H1 (cell line): ENCODE results near the gene GRIA1. TPM values are rescaled to one million over a fixed set of nuclear protein-coding genes. Genes with fewer than 3 reads are reported as not detected.

ENCODE experiments used
- CTCF ChIA-PET: fragments of 300-600 bp; sonication (Branson Sonifier 250); formaldehyde crosslinking; loops from one replicate; lab custom pipeline; 2021; ENCODE audit not compliant: partially characterized antibody; lab: Charles Lee
- POLR2A ChIA-PET: fragments of 300-600 bp; sonication (Branson Sonifier 250); formaldehyde crosslinking; loops from one replicate; lab custom pipeline; 2021; ENCODE audit warnings: inconsistent platforms; ENCODE audit not compliant: partially characterized antibody; lab: Charles Lee
- DNase-seq, 2 experiments: peaks; one replicate each; pipeline versions ENCODE4 v3.0.0 to v3.0.0-alpha.2; 2010 to 2022; ENCODE audit warnings: low spot score in 2 of 2, low read depth in 1 of 2, mixed read lengths in 1 of 2
- FAIRE-seq: peaks from 2 replicates; lab custom pipeline; 2011; peaks lifted over from hg19 to GRCh38; lab: Jason Lieb, UNC
- H2AFZ ChIP-seq: 2 replicates; pipeline ENCODE4 v1.8.1; 2012; ENCODE audit warnings: low read length, inconsistent platforms
- H2AK5ac ChIP-seq: 2 replicates; pipeline ENCODE4 v1.6.1; 2013; ENCODE audit warnings: low read depth, low read length
- H2BK120ac ChIP-seq: replicated peaks from 2 replicates; pipeline ENCODE3; 2013; ENCODE audit warnings: low read depth, low read length, inconsistent platforms
- H2BK12ac ChIP-seq: 2 replicates; pipeline ENCODE4 v1.6.1; 2013; ENCODE audit warnings: low read depth, low read length
- H2BK15ac ChIP-seq: 2 replicates; pipeline ENCODE4 v1.6.1; 2013; ENCODE audit warnings: low read length
- H2BK20ac ChIP-seq: 2 replicates; pipeline ENCODE4 v1.6.1; 2013; ENCODE audit warnings: low read length
- H2BK5ac ChIP-seq: 2 replicates; pipeline ENCODE4 v1.6.1; 2013; ENCODE audit warnings: low read depth, low read length
- H3K14ac ChIP-seq: 2 replicates; pipeline ENCODE4 v1.6.1; 2013; ENCODE audit warnings: inconsistent platforms; ENCODE audit not compliant: insufficient read length
- H3K18ac ChIP-seq: 2 replicates; pipeline ENCODE4 v1.6.1; 2013; ENCODE audit warnings: low read length; ENCODE audit errors: extremely low read depth
- H3K23ac ChIP-seq: 2 replicates; pipeline ENCODE4 v1.6.1; 2013; ENCODE audit warnings: inconsistent platforms; ENCODE audit not compliant: insufficient read length
- H3K23me2 ChIP-seq: 2 replicates; pipeline ENCODE4 v1.6.1; 2013; ENCODE audit warnings: low read depth, low read length
- H3K27ac ChIP-seq: 2 replicates; pipeline ENCODE4 v1.6.1; 2011; ENCODE audit warnings: low read depth, low read length, inconsistent platforms
- H3K27me3 ChIP-seq, 4 experiments: replicated peaks in 1 of 4; 1 replicate in 1 of 4; 2 replicates in 3 of 4; pipeline versions ENCODE4 v1.6.1 to v1.8.1; 2011 to 2013; ENCODE audit warnings: low read length in 3 of 4, mild to moderate bottlenecking in 3 of 4, inconsistent platforms in 2 of 4, mixed read lengths in 2 of 4, moderate library complexity in 1 of 4; ENCODE audit not compliant: control insufficient read depth in 3 of 4, insufficient read depth in 3 of 4; ENCODE audit errors: extremely low read depth in 1 of 4
- H3K36me3 ChIP-seq, 4 experiments: 2 replicates each; pipeline versions ENCODE4 v1.6.1 to v1.8.1; 2011 to 2013; ENCODE audit warnings: mild to moderate bottlenecking in 4 of 4, low read length in 3 of 4, moderate library complexity in 2 of 4, control low read depth in 1 of 4, inconsistent platforms in 1 of 4; ENCODE audit not compliant: insufficient read depth in 4 of 4, control insufficient read depth in 2 of 4
- H3K4ac ChIP-seq: replicated peaks from 2 replicates; pipeline ENCODE3; 2013; ENCODE audit warnings: low read length, low read depth, mixed read lengths, inconsistent platforms; ENCODE audit not compliant: insufficient read length
- H3K4me1 ChIP-seq, 4 experiments: replicated peaks in 1 of 4; 1 replicate in 1 of 4; 2 replicates in 3 of 4; pipeline versions ENCODE4 v1.6.1 to v1.8.1; 2011 to 2013; ENCODE audit warnings: low read length in 3 of 4, inconsistent platforms in 2 of 4, mixed read lengths in 1 of 4; ENCODE audit not compliant: insufficient read depth in 4 of 4, control insufficient read depth in 3 of 4
- H3K4me2 ChIP-seq, 2 experiments: 2 replicates each; pipeline versions ENCODE4 v1.6.1 to v1.8.1; 2011 to 2013; ENCODE audit warnings: low read depth in 2 of 2, low read length in 2 of 2, control low read depth in 1 of 2, inconsistent platforms in 1 of 2, mild to moderate bottlenecking in 1 of 2; ENCODE audit not compliant: insufficient read depth in 1 of 2
- H3K4me3 ChIP-seq, 4 experiments: fragments of 200-600, 300-600 bp in 1 of 4; sonication (generic), shearing (Covaris generic), sonication (Bioruptor Twin) in 1 of 4; 2 replicates each; pipeline versions ENCODE4 v1.5.1 to v1.8.1; 2011 to 2016; ENCODE audit warnings: low read length in 4 of 4, low read depth in 3 of 4, control low read depth in 2 of 4, inconsistent platforms in 2 of 4, mild to moderate bottlenecking in 2 of 4, mixed read lengths in 1 of 4, moderate library complexity in 1 of 4; ENCODE audit not compliant: insufficient read depth in 2 of 4; ENCODE audit errors: extremely low read depth in 1 of 4
- H3K56ac ChIP-seq: replicated peaks from 2 replicates; pipeline ENCODE3; 2013; ENCODE audit warnings: low read depth, mild to moderate bottlenecking, mixed read lengths, low read length, inconsistent platforms; ENCODE audit not compliant: insufficient read length
- H3K79me1 ChIP-seq: 2 replicates; pipeline ENCODE4 v1.6.1; 2013; ENCODE audit warnings: low read depth, low read length, control low read depth
- H3K79me2 ChIP-seq, 2 experiments: 2 replicates each; pipeline versions ENCODE4 v1.6.1 to v1.8.1; 2012 to 2013; ENCODE audit warnings: low read length in 2 of 2, mild to moderate bottlenecking in 2 of 2, inconsistent platforms in 1 of 2; ENCODE audit not compliant: insufficient read depth in 2 of 2, control insufficient read depth in 1 of 2
- H3K9ac ChIP-seq, 4 experiments: replicated peaks in 1 of 4; 1 replicate in 1 of 4; 2 replicates in 3 of 4; pipeline versions ENCODE4 v1.6.1 to v1.8.1; 2011 to 2013; ENCODE audit warnings: low read depth in 3 of 4, low read length in 3 of 4, control low read depth in 2 of 4, mild to moderate bottlenecking in 2 of 4, moderate library complexity in 2 of 4, inconsistent platforms in 1 of 4; ENCODE audit errors: extremely low read depth in 1 of 4
- H3K9me3 ChIP-seq, 2 experiments: 2 replicates each; pipeline versions ENCODE4 v1.6.1 to v1.8.1; 2012 to 2013; ENCODE audit warnings: mild to moderate bottlenecking in 2 of 2, moderate library complexity in 2 of 2, control low read depth in 1 of 2, inconsistent platforms in 1 of 2, low read depth in 1 of 2, low read length in 1 of 2, mixed read lengths in 1 of 2; ENCODE audit not compliant: insufficient read depth in 2 of 2
- H4K20me1 ChIP-seq, 2 experiments: replicated peaks in 1 of 2; 2 replicates each; pipeline versions ENCODE3 to v1.8.1; 2011 to 2013; ENCODE audit warnings: inconsistent platforms in 2 of 2, low read length in 2 of 2, mild to moderate bottlenecking in 1 of 2; ENCODE audit not compliant: insufficient read depth in 2 of 2, control insufficient read depth in 1 of 2
- H4K5ac ChIP-seq: 2 replicates; pipeline ENCODE4 v1.6.1; 2013; ENCODE audit warnings: low read length, low read depth, mixed read lengths, inconsistent platforms; ENCODE audit not compliant: insufficient read length
- H4K8ac ChIP-seq: 2 replicates; pipeline ENCODE4 v1.8.0; 2013; ENCODE audit warnings: mild to moderate bottlenecking, moderate library complexity, low read length, inconsistent platforms; ENCODE audit not compliant: insufficient read depth; ENCODE audit errors: extremely low read depth
- H4K91ac ChIP-seq: replicated peaks from 2 replicates; pipeline ENCODE3; 2013; ENCODE audit warnings: low read length, mixed read lengths, inconsistent platforms; ENCODE audit not compliant: insufficient read length
- HDAC6 ChIP-seq: IDR thresholded peaks from one replicate; pipeline ENCODE4 v1.7.1; 2012; ENCODE audit warnings: low read depth, mild to moderate bottlenecking, inconsistent platforms, low read length, moderate library complexity
- SRF ChIP-seq: IDR thresholded peaks from 2 replicates; pipeline ENCODE4 v1.6.1; 2011; ENCODE audit warnings: mild to moderate bottlenecking, low read depth, low read length, moderate library complexity
- TAF1 ChIP-seq: IDR thresholded peaks from 2 replicates; pipeline ENCODE4 v1.6.1; 2011; ENCODE audit warnings: mild to moderate bottlenecking, low read depth, low read length
- WGBS, 2 experiments: shearing (Covaris generic) in 1 of 2; methylation state at CpG; one replicate each; pipeline versions ENCODE4 v1.1.6 to v1.1.7; 2013 to 2015; ENCODE audit warnings: low lambda C conversion rate in 2 of 2, mixed read lengths in 2 of 2, inconsistent platforms in 1 of 2, low coverage in 1 of 2, missing lambda C conversion rate in 1 of 2; ENCODE audit not compliant: insufficient replicate concordance in 2 of 2, insufficient coverage in 1 of 2, insufficient read length in 1 of 2; ENCODE audit errors: extremely low coverage in 1 of 2, missing lambda C conversion rate in 1 of 2; 5-methylcytosine and 5-hydroxymethylcytosine counted together
- polyA plus RNA-seq, 7 experiments: library from polyadenylated mRNA; depleted of rRNA in 3 of 7; stranded (reverse) in 5 of 7; unstranded in 2 of 7; fragments of >200 nt in 5 of 7; fragments of 200-250 nt in 2 of 7; gene quantifications; 1 replicate in 5 of 7; 2 replicates in 1 of 7; 4 replicates in 1 of 7; pipeline versions ENCODE4 v1.2.1 to v1.2.3, GENCODE V29; 2011 to 2013; ENCODE audit warnings: missing spikeins in 2 of 7, mixed read lengths in 2 of 7
- total RNA-seq: library from RNA; stranded (reverse); fragmentation: NEBNext Ultra II Directional; extraction: Animal tissue kit (Norgen Biotek cat#: 25700); gene quantifications from 2 replicates; pipeline ENCODE4 v1.2.1, GENCODE V29; 2021

GRIA1 gene
- total and polyA plus RNA-seq, 2 of the 8 experiments (the other 6 are each of a cell fraction or from before 2014, with no cell fraction given) = 0.97 to 2.5 TPM

GRCh38 chr5:153802050-153802821 is 311.8 kb downstream of the GRIA1 start:
- H3K79me2 ChIP-seq = no peaks in the 10 kb centered on the region
- FAIRE-seq = no peak
- H2BK15ac ChIP-seq = no peak overlapping the region
- H2BK5ac ChIP-seq = no peak overlapping the region
- H3K14ac ChIP-seq = no peak overlapping the region
- no peak overlapping the region for H2BK20ac ChIP-seq
- no peak overlapping the region for H3K9ac ChIP-seq
- no peaks in the 10 kb centered on the region for H3K4me1 ChIP-seq
- no peak overlapping the region for H4K5ac ChIP-seq
- whole genome bisulfite sequencing, 2 experiments = 85% methylated on average over 12 of the region's 12 CpGs; no CpG with 5 or more reads in 1 of the 2 experiments
- H4K91ac ChIP-seq = no peak overlapping the region
- peaks cover 0 to 2% (median 0%) of the 10 kb centered on the region in 4 experiments; a peak in 1 of 7 replicates for H3K27me3 ChIP-seq
- no peaks in the 10 kb centered on the region; the same call in 1 of the 2 replicates for H3K23me2 ChIP-seq
- no peak overlapping the region for H2AK5ac ChIP-seq
- no peaks in the 10 kb centered on the region for H3K9me3 ChIP-seq
- H3K79me1 ChIP-seq = no peaks in the 10 kb centered on the region
- H3K18ac ChIP-seq = no peak overlapping the region
- DNase-seq = no peak
- no peak overlapping the region for H3K4me2 ChIP-seq
- H2AFZ ChIP-seq = 0 out of 2 replicates have a peak overlapping the region, but pooled peaks have one; percentile 53
- H2BK120ac ChIP-seq = no peak overlapping the region
- no peak overlapping the region for H3K56ac ChIP-seq
- POLR2A ChIA-PET = no interaction called here
- no peaks in the 10 kb centered on the region for H3K36me3 ChIP-seq
- H4K8ac ChIP-seq = no peak overlapping the region
- no peaks in the 10 kb centered on the region for H4K20me1 ChIP-seq
- H3K27ac ChIP-seq = no peak overlapping the region
- no peak overlapping the region for H3K4ac ChIP-seq
- no peak overlapping the region for H3K4me3 ChIP-seq
- H2BK12ac ChIP-seq = no peak overlapping the region
- CTCF ChIA-PET = interaction anchor here (1.0 to 2.1 kb wide), 3 partner anchors 11 to 162 kb away, joined by 3 to 8 read pairs (median 4); no protein-coding TSS in a partner anchor
- H3K23ac ChIP-seq = no peak overlapping the region
- no peak for TF ChIP-seq HDAC6
- TF ChIP-seq SRF = no peak
- no peak for TF ChIP-seq TAF1
